Muscle of back (tissue), 11 donors: ENCODE results near the gene TMCC2. TPM values are rescaled to one million over a fixed set of nuclear protein-coding genes. Genes with fewer than 3 reads are reported as not detected.
"Not testable (repeated sequence)": the region's sequence is repeated elsewhere in the genome, so short reads cannot be mapped to it uniquely, and the experiment has no call there.

ENCODE experiments used
- DNase-seq, 3 donors: peaks; one replicate each; pipeline versions ENCODE4 v3.0.0 to v3.0.0-alpha.2; 2013
- polyA plus RNA-seq, 10 donors: library from polyadenylated mRNA; unstranded; fragments of 120-200 nt; gene quantifications; one replicate each; pipeline ENCODE4 v1.2.1, GENCODE V29; 2013; ENCODE audit not compliant: insufficient read length in 10 of 10

The TMCC2 gene
- polyA plus RNA-seq, 10 donors, result 7.7 to 19.9 (median 9.1) TPM

DNA sequence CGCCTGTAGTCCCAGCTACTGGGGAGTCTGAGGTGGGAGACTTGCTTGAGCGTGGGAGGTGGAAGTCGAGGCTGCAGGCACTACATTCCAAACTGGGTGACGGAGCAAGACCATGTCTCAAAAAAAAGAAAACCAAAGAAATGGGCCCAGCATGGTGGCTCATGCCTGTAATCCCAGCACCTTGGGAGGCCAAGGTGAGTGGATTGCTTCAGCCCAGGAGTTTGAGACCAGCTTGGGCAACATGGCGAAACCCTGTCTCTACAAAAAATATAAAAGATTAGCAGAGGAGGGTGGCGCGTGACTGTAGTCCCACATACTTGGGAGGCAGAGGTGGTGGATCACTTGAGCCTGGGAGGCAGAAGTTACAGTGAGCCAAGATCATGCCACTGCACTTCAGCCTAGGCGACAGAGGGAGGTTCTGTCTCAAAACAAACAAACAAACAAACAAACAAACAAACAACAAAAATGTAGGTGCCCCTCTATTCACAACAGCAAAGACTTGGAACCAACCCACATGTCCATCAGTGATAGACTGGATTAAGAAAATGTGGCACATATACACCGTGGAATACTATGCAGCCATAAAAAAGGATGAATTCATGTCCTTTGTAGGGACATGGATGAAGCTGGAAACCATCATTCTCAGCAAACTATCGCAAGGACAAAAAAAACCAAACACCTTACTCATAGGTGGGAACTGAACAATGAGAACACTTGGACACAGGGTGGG is 53.1 kb downstream of the TMCC2 start:
- DNase-seq, result not testable (repeated sequence)

DNA sequence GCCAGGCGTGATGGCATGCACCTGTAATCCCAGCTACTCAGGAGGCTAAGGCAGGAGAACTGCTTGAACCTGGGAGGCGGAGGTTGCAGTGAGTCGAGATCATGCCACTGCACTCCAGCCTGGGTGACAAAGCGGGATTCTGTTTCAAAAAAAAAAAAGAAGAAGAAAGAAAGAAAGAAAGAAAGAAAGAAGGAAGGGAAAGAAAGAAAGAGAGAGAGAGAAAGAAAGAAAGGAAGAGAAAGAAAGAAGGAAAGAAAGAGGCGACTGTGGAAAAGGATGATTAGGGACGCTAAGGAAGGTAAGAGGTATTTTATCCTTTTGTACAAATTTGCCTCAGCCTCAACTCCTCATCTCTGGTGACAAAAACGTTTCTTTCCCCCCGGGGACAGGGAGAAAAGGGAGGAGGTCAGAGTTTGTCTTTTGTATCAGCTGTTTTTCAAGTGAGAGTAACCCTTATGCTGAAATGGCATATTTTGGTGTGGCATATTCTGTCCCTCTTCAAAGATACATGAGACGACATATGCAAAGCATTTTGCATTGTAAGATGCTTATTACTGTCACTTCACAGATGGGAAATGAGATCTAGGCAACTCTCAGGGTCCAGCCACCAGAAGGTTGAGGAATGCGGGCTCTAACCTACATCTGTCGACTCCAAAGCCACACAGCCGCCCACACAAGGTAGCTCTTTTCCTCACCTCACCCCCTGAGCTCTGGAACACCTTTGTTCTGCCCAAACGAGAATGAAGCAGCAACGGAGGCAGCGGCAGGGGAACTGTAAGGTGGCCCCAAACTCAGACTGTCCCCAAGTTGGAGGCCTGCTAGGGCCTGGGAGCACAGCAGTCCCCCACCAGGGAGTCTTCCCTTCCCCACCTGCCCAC is 55.8 kb downstream of the TMCC2 start:
- DNase-seq, result no peak

DNA sequence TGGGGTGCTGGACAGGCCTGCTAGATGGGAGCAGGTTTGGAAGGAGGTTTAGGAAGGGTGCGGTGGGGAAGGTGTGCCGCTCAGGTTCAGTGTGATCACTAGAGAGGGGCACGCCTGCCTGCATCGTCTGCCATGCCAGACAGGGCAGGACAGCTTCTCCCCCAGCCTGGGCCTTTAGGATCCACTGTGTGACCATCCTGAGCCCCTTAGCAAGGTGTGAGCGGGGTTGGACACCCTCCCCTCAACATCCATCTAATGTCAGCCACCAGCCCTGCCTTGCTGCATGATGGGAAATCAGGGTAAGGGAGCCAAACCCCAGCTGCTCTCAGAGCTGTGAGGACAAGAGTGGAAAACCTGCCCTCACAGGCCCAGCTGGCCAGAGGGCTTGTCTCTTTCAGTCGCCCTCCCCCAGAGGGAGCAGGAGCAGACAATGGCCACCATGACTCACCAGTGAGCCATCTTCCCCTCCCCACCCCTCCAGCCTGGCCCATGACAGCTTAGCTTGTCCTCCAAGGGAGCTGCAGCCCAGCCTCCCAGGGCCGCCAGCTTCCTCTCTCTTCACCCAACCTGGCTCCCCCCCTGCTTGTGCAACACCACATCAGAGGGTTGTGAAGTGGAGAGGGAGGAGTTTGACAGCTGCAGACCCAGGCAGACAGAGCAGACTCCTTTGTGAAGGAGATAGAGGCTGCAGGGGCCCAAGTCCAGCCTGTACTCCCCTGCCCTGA is 56.8 kb downstream of the TMCC2 start:
- peak in 2 of 3 donors; percentile 72 to 95 for DNase-seq

DNA sequence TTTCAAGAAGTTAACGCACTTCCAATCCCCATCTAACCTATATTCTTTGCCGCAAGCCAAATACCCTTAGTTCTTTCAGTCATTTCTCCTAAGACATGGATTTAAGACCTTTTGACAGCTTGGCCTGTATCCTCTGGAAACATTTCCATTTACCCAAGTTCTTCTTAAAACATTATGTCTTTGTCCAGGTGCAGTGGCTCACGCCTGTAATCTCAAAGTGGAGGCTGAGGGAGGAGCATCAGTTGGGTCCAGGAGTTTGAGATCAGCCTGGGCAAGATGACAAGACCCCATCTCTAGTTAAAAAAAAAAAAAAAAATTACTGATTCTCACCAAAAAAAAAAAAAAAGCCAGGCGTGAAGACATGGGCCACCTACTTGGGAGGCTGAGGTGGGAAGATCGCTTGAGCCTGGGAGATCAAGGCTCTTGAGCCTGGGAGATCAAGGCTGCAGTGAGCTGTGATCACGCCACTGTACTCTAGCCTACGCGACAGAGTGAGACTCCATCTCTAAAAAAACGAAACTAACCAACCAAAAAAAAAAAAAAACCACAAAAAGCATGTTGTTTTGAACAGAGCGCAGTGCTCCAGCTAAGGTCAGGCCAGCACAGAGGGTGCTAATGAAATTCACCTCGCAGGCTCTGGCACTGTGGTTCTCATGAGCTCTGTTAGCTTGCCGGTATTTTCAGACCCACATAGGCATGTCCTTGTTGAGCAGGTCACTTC is 57.8 kb downstream of the TMCC2 start:
- no peak for DNase-seq

DNA sequence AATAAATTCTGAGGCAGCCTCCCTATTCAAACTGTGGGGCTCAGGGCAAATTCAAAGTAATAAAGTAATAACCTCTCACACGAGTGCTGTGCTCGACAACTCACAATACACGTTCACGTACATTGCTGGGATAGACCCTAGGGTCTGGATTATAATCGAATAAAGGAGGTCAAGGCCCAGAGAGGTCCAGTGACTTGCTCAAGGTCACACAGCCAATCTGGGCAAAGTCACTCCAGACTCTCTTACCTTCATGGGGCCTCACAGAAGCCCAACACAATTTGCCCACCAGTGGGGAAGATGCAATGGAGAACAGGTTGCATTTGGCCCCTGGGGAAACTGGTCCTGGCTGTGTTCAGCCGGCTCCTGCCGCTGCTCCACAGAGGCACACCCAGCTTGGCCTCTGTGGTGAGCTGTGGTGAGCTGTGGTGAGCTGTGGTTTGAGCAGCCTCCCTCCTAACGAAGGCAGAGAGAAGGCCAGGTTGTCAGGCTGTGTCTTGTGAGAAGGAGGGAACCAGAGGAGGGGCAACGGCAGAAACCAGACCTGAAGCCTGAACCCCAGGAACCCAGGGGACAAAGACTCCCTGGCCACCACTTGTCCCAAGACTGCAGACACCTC is 58.7 kb downstream of the TMCC2 start:
- DNase-seq, result no peak

DNA sequence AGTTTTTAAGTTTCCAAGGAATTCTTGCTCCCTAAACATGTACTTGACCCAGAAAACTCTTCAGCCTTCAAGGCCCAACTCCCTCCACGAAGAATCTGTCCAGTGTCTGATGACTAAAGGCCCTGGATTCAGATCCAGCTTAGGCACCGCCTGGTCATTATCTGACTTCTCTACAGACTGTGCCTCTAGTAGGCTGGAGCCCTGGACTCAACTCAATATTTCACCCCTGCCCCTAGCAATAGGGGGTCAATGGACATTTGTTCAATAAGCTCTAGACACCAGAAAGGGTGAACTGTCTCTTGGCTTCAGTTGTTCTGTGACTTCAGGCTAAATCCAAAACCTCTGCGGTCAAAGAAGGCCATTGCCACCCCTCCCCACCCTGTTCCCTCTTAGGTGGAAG is 59.3 kb downstream of the TMCC2 start:
- no peak for DNase-seq

DNA sequence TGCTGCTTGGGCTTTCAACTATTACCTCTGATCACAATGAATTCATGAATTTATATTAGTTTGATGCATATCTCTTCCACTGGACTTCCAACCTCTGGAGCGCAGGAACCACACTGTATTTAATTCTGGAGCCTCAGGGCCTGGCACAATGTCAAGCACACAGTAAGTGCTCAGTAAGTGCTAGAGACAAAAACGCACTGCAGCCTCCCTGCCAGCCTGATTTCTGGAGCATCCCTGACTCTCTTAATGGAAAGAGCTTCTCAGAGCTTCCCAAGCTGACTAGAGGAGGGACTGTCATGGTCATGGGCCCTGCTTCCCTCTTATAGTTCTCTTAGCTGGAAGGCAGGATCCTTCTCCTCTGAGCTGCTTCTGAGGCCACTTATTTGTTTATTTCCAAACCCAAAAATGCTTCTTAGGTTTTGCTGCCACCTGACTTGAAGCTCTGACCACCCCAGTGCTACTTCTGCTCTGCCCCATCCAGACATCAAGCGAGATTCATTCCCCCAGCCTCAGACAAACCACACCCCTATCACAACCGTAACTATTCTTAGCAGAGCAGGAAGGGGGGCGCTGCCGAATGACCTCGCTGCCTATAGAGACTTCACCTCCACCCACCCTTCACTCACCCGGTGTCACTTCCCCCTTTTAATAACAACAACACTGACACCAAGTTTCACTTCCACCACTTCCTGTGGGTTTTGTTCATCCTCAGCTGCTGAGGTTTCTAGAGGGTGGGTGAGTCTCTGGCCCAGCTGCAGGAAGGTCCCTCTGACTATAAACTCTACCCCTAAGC is 60.2 kb downstream of the TMCC2 start:
- peak; percentile 27 to 55 (median 44) for DNase-seq

DNA sequence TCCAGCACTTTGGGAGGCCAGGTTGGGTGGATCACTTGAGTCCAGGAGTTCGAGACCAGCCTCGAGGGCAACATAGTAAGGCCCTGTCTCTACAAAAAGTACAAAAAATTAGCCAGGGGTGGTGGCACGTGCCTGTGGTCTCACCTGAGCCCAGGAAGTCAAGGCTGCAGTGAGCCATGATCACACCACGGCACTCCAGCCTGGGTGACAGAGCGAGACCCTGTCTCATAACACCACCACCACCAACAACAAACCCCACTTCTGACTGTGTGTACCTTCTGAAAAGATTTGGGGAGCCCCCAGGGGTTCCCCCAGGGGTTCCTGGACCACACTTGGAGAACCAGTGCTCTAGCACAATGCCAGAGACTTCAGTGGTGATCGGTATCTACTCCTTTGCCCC is 63.9 kb downstream of the TMCC2 start:
- DNase-seq, result no peak

DNA sequence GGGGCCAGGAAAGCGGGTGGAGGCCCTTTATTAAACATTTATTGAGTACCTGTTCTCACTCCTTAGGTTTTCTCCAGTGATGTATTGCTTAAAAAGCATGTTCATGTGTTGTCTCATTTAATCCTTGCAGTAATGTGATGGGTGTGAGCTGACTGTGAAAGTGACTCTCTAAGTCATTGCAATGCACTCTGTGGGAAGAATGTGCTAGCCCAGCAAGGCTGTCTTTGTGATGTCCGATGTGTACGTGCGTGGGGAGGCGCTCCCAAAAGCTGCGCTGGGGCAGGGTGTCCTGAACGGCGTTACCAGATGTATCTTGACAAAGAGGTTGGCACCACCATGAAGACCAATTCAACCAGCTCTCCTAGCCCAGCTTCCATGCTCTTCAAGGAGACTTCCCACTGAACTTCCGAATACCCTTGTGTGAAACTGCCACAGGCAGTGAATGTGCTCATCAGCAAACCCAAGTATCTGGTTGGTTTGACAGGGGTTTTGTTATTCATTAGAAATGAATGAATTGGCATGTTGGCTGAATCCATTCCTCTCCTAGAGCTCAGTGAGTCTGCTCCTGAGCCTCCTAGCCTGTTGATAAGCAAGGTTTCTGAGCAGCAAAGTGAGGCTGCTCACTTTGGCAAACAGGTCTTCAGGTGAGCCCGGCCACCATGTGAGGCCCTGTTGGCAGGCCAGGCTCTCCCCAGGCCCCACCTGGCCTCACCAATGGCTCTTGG is 65.8 kb downstream of the TMCC2 start:
- no peak for DNase-seq

DNA sequence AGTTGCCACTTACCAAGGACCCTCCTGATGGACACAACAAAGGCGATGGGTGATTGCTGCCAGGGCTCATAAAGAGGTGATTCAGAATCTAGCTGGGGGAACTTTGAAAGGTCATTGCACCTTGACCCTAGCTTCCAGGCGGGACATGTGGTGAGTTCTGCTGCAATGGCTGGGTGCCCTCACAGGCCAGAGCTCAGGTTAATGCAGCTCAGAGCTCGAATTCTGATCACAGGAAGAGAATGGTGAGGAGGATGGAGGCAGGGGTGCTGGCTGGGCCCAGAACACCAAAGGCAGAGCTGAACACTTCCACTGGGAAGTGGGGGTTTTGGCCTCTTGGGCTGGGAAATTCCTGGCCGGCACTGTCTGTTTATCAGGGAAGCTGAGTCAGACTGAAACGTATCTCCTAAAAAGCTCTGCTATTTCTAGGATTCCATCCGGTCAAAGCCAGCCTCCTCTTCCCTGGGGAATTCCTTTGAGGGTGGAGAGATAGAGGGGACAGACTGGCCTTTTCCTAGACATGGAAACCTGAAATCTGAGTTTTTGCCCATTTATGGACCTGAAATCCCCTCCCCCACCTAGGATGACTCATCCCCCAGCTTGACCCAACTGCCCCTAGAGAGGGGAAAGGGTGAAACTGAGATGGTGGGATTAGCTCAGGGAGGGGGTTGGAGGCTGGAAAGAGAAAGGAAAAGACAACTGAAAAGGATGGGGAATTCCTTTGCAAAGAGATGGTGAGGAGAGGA is 66.6 kb downstream of the TMCC2 start:
- peak in 2 of 3 donors; percentile 59 to 92 for DNase-seq

DNA sequence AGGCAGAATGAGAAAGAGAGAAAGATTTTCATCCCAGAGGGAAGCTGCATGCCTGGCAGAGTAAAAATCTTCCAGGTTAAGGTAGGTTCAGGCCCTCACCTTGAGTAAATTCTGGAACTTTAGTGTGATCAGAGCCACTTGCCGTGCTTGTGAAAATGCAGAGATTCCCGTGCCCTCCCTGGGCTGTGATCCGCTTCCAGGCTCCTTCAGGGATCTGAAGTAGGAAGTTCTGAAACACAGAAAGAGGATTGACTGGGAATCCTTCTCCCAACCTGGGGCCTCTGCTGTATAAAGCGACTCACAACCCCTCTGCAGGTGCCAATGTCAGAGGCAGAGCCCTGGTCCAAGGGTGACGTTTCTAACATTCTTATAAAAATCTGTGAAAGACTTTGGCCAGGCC is 67.2 kb downstream of the TMCC2 start:
- DNase-seq, result no peak

DNA sequence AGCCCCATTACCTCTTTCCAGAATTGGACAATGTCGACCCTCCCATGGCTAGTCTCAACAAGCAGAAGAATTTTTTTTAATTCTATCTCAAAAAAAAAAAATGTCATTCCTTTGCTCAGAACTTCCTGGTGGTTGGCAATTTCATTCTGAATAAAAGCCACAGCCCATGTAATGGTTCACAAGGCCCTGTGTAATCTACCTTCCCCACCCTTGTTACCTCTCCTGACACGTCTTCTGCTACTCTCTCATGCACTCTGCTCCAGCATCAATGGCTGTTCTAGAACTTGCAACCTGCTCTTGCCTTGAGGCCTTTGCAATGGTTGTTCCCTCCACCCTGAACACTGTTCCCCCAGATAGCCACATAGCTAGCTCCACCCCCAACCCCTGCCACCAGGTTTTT is 68.4 kb downstream of the TMCC2 start:
- no peak for DNase-seq

DNA sequence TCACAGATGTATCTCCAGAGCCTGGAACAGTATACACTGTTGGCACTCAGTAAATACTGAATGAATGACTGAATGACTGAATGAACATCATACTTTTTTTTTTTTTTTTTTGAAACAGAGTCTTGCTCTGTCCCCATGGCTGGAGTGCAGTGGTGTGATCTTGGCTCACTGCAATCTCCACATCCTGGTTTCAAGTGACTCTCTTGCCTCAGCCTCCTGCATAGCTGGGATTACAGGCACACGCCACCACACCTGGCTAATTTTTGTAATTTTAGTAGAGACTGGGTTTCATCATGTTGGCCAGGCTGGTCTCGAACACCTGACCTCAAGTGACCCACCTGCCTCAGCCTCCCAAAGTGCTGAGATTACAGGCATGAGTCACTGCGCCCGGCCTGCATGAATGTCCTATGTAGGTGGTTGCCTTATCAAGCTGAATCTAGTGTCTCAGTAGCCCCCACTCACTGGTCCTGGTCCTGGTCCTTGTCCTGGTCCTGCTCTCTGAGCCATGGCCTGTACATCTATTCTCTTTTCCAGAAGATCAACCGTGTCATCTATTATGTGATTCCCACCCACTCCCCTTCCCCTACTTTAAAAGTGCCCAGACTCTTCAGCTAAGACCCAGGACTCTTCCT is 69.9 kb downstream of the TMCC2 start:
- not testable (repeated sequence) for DNase-seq

DNA sequence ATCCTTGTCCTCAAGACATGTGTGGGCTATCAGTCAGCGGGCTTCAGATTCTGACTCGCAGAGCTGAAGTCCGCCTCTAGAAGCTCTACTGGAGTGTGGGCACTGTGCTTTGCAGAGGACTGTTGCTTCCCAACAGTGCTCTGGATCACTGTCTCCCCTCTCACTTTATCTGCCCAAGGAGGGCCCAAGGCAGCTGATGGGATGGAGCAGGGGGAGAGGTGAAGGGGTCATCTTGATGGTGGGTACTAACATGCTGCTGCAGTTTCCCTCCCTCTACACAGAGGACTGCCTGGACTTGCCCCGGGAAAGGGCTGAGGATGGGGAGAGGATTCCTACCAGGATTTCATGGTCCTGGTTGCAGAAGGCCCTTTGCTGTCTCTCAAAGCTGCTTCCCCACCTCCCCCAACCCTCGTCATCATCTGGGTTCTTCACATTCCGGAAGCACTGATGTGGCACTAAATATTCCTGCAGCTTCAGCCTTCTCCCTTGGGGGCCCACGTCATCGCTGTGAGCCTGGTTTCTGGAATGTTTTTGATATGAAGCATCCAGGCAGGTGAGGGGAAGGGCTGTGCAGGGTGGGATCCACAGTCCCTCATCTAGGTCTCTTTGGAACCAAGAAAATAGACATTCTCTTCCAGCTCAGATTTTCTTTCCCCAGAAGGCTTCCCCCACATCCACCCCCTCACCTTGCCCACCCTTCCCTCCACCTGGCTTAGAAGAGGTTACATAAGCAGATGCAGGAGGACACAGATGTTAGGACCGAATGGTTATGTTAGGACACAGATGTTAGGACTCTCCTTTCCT is 70.6 kb downstream of the TMCC2 start:
- peak in 1 of 3 donors; percentile 97 for DNase-seq

DNA sequence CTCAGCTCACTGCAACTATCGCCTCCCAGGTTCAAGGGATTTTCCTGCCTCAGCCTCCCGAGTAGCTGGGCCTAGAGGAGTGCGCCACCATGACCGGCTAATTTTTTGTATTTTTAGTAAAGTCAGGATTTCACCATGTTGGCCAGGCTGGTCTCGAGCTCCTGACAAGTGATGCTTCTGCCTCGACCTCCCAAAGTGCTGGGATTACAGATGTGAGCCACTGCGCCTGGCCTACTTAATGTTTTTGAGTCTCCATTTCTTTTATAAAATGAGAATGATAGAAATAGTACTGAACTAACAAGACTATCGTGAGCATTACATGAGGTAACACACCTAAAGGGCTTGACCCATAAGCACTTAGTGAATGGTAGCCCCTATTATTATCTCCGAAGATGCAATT is 72.4 kb downstream of the TMCC2 start:
- no peak for DNase-seq

DNA sequence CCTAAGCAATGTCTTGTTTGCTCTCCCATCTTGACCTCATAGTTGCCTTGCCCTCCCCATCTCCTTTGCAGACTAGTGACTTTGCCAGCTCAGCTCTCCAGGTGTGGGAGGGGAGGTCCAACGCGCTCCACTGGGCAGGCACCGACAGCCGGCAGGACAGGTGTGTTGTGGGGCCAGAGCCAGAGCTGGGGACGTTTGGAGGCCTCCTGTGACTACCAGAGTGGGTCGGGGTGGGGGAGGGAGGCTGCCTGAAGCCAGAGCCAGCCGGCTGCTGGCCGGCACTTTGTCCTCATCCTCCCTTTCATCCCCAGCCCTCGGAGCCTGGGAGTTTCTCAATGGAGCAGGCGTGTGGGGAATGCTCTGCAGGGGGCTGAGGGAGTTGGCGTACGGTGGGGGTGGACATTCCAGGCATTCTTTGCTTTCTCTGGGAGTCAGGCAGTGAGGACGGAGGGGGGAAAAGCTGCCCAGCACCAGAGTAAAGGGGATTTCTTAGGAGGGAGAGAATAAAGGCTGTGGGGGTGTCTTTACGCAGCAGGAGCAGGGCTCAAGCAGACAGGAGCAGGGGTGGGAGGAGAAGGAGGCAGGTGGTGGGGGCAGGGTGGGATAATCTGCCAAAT is 73.6 kb downstream of the TMCC2 start:
- peak in 2 of 3 donors; percentile 50 to 95 for DNase-seq
